H9 (cell line): ENCODE results near the gene MRM2. TPM values are rescaled to one million over a fixed set of nuclear protein-coding genes. Genes with fewer than 3 reads are reported as not detected.

ENCODE experiments used
- DNase-seq: peaks from one replicate; pipeline ENCODE4 v3.0.0-alpha.2; 2017
- H2AFZ ChIP-seq: one replicate; pipeline ENCODE4 v1.6.1; 2013; ENCODE audit warnings: mild to moderate bottlenecking, low read length, control low read depth, moderate library complexity
- H2AK5ac ChIP-seq: 2 replicates; pipeline ENCODE4 v1.6.1; 2013; ENCODE audit warnings: low read length, control low read depth, mixed read lengths; ENCODE audit not compliant: insufficient read length
- H2BK120ac ChIP-seq: one replicate; pipeline ENCODE4 v1.6.1; 2013; ENCODE audit warnings: low read depth, mild to moderate bottlenecking, low read length, control low read depth, inconsistent platforms; ENCODE audit not compliant: poor library complexity, severe bottlenecking
- H2BK12ac ChIP-seq: 2 replicates; pipeline ENCODE4 v1.6.1; 2013; ENCODE audit warnings: low read length, control low read depth, mixed read lengths, low read depth; ENCODE audit not compliant: insufficient read length
- H2BK15ac ChIP-seq: 2 replicates; pipeline ENCODE4 v1.6.1; 2013; ENCODE audit warnings: low read depth, low read length, control low read depth
- H2BK20ac ChIP-seq: one replicate; pipeline ENCODE4 v1.6.1; 2013; ENCODE audit warnings: low read depth, mild to moderate bottlenecking, low read length, control low read depth, inconsistent platforms; ENCODE audit not compliant: poor library complexity, severe bottlenecking
- H2BK5ac ChIP-seq: 2 replicates; pipeline ENCODE4 v1.6.1; 2013; ENCODE audit warnings: low read length, control low read depth, mixed read lengths; ENCODE audit not compliant: insufficient read length
- H3K14ac ChIP-seq: 2 replicates; pipeline ENCODE4 v1.6.1; 2013; ENCODE audit warnings: low read length, control low read depth; ENCODE audit not compliant: insufficient read depth
- H3K18ac ChIP-seq: 2 replicates; pipeline ENCODE4 v1.6.1; 2013; ENCODE audit warnings: low read depth, mild to moderate bottlenecking, mixed read lengths, low read length, control low read depth; ENCODE audit not compliant: insufficient read length
- H3K23ac ChIP-seq: 2 replicates; pipeline ENCODE4 v1.6.1; 2013; ENCODE audit warnings: low read length, control low read depth, mixed read lengths, low read depth; ENCODE audit not compliant: insufficient read length
- H3K23me2 ChIP-seq: 2 replicates; pipeline ENCODE4 v1.6.1; 2013; ENCODE audit warnings: low read depth, mild to moderate bottlenecking, mixed read lengths, low read length, control low read depth; ENCODE audit not compliant: insufficient read length, poor library complexity, severe bottlenecking
- H3K27ac ChIP-seq: 2 replicates; pipeline ENCODE4 v1.5.1; 2013; ENCODE audit warnings: low read length, control low read depth, mixed read lengths, low read depth; ENCODE audit not compliant: insufficient read length
- H3K27me3 ChIP-seq: 2 replicates; pipeline ENCODE4 v1.6.1; 2013; ENCODE audit warnings: low read length, control low read depth, inconsistent platforms; ENCODE audit not compliant: insufficient read depth
- H3K4ac ChIP-seq: 2 replicates; pipeline ENCODE4 v1.6.1; 2013; ENCODE audit warnings: low read depth, mild to moderate bottlenecking, control low read depth, inconsistent platforms, low read length, moderate library complexity
- H3K4me1 ChIP-seq: 2 replicates; pipeline ENCODE4 v1.6.1; 2013; ENCODE audit warnings: low read length, control low read depth, inconsistent platforms; ENCODE audit not compliant: insufficient read depth
- H3K4me2 ChIP-seq: 2 replicates; pipeline ENCODE4 v1.6.1; 2013; ENCODE audit warnings: low read length, control low read depth, mixed read lengths; ENCODE audit not compliant: insufficient read length, insufficient read depth
- H3K56ac ChIP-seq: 2 replicates; pipeline ENCODE4 v1.6.1; 2013; ENCODE audit warnings: low read depth, mild to moderate bottlenecking, mixed read lengths, low read length, control low read depth; ENCODE audit not compliant: insufficient read length
- H3K79me1 ChIP-seq: 2 replicates; pipeline ENCODE4 v1.6.1; 2013; ENCODE audit warnings: low read depth, mild to moderate bottlenecking, moderate library complexity, low read length, control low read depth, inconsistent platforms; ENCODE audit not compliant: insufficient read depth, poor library complexity, severe bottlenecking
- H3K79me2 ChIP-seq: 2 replicates; pipeline ENCODE4 v1.6.1; 2013; ENCODE audit warnings: low read length, control low read depth, inconsistent platforms; ENCODE audit not compliant: insufficient read depth
- H3K9ac ChIP-seq: 2 replicates; pipeline ENCODE4 v1.6.1; 2013; ENCODE audit warnings: low read length, control low read depth, mixed read lengths; ENCODE audit not compliant: insufficient read length; ENCODE audit errors: extremely low read depth
- H3K9me3 ChIP-seq: one replicate; pipeline ENCODE4 v1.6.1; 2013; ENCODE audit warnings: low read depth, low read length, inconsistent platforms; ENCODE audit not compliant: control insufficient read depth
- H3T11ph ChIP-seq: one replicate; pipeline ENCODE4 v1.6.1; 2013; ENCODE audit warnings: mild to moderate bottlenecking, low read length, control low read depth, inconsistent platforms
- H4K20me1 ChIP-seq: one replicate; pipeline ENCODE4 v1.6.1; 2013; ENCODE audit not compliant: control insufficient read depth, insufficient read length, insufficient read depth
- H4K5ac ChIP-seq: 2 replicates; pipeline ENCODE4 v1.6.1; 2013; ENCODE audit warnings: low read depth, mild to moderate bottlenecking, mixed read lengths, low read length, control low read depth; ENCODE audit not compliant: insufficient read length
- H4K8ac ChIP-seq: replicated peaks from 2 replicates; pipeline ENCODE4 v1.6.1; 2013; ENCODE audit warnings: low read length, control low read depth, mixed read lengths, low read depth; ENCODE audit not compliant: insufficient read length
- H4K91ac ChIP-seq: 2 replicates; pipeline ENCODE4 v1.6.1; 2013; ENCODE audit warnings: low read depth, mild to moderate bottlenecking, moderate library complexity, mixed read lengths, low read length, control low read depth; ENCODE audit not compliant: insufficient read length
- H3K27ac Mint-ChIP-seq, 3 experiments: 2 replicates in 2 of 3; 3 replicates in 1 of 3; pipeline ENCODE4 v1.8.0; 2020 to 2021; ENCODE audit warnings: mixed read lengths in 3 of 3, mild to moderate bottlenecking in 1 of 3, moderate library complexity in 1 of 3
- H3K27me3 Mint-ChIP-seq: 2 replicates; pipeline ENCODE4 v1.8.0; 2021; ENCODE audit warnings: low read depth, mild to moderate bottlenecking, moderate library complexity, mixed read lengths
- H3K36me3 Mint-ChIP-seq, 3 experiments: 2 replicates in 2 of 3; 3 replicates in 1 of 3; pipeline ENCODE4 v1.8.0; 2020 to 2021; ENCODE audit warnings: low read depth in 3 of 3, mixed read lengths in 3 of 3; ENCODE audit not compliant: insufficient read depth in 1 of 3
- H3K4me1 Mint-ChIP-seq, 2 experiments: 2 replicates each; pipeline ENCODE4 v1.8.0; 2020; ENCODE audit warnings: mixed read lengths in 2 of 2
- H3K4me3 Mint-ChIP-seq, 2 experiments: 2 replicates in 1 of 2; 3 replicates in 1 of 2; pipeline ENCODE4 v1.8.0; 2020 to 2021; ENCODE audit warnings: mild to moderate bottlenecking in 2 of 2, mixed read lengths in 2 of 2, moderate library complexity in 1 of 2
- H3K9me3 Mint-ChIP-seq, 2 experiments: 2 replicates in 1 of 2; 3 replicates in 1 of 2; pipeline ENCODE4 v1.8.0; 2020; ENCODE audit warnings: mild to moderate bottlenecking in 2 of 2, mixed read lengths in 2 of 2, moderate library complexity in 1 of 2
- WGBS: extraction: QIAGEN DNeasy Blood & Tissue Kit; methylation state at CpG from one replicate; pipeline ENCODE4 v1.1.7; 2013; ENCODE audit warnings: missing lambda C conversion rate, low lambda C conversion rate, mixed read lengths; ENCODE audit not compliant: insufficient read length; ENCODE audit errors: extremely low coverage; 5-methylcytosine and 5-hydroxymethylcytosine counted together
- total RNA-seq: library from RNA; stranded (reverse); gene quantifications from 2 replicates; pipeline ENCODE4 v1.2.1, GENCODE V29; 2021
- TF ChIP-seq, protein P1 (sequence below): fragments of 200-600 bp; sonication (generic); conservative IDR thresholded peaks from 3 replicates; pipeline ENCODE4 v1.8.0; 2021; ENCODE audit warnings: antibody characterized with exemption, mild to moderate bottlenecking

MRM2 gene
- total RNA-seq, 1 experiment from 2014 or later, result 59.0 TPM

DNA sequence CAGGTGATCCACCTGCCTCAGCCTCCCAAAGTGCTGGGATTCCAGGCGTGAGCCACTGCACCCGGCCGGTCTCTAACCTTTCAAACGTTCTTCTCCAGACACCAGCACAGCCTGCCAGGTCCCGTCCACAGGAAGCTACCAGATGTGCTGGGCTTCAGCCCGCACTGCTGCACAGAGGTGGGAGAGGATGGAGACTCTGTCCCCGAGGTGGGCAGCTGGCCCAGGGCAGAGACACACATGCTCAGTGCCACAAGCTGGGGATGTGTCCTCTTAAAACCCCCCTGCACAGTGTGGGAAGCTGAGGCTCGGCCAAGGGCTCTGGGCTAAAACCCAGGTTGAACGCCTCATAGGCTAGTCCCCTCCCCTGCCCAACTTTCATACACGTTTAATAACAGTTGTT lies 9.4 kb upstream of the MRM2 start:
- H3K4ac ChIP-seq, result no peak overlapping the region
- H2AFZ ChIP-seq, result no peak overlapping the region
- Mint-ChIP-seq H3K4me1 (peaks cover 0 to 6% of the 10 kb centered on the region in 2 experiments; a peak in 1 of 4 replicates), H3K27me3 (no peaks in the 10 kb centered on the region), H3K36me3 (peaks cover 8 to 44% (median 34%) of the 10 kb centered on the region in 3 experiments; a peak in 6 of 7 replicates), H3K27ac (no peak overlapping the region), H3K4me3 (no peak overlapping the region), H3K9me3 (no peaks in the 10 kb centered on the region)
- no peak overlapping the region for H2BK120ac ChIP-seq
- no peak overlapping the region for H3K56ac ChIP-seq
- no peak overlapping the region; the same call in 1 of the 2 replicates for H3K14ac ChIP-seq
- no peak for DNase-seq
- no peak overlapping the region for H3T11ph ChIP-seq
- H4K20me1 ChIP-seq, result no peaks in the 10 kb centered on the region
- no peak overlapping the region for H3K18ac ChIP-seq
- no peaks in the 10 kb centered on the region for H3K79me1 ChIP-seq
- H4K5ac ChIP-seq, result no peak overlapping the region
- H2BK12ac ChIP-seq, result no peak overlapping the region
- no peak overlapping the region for H3K27ac ChIP-seq
- no peak overlapping the region for H2BK5ac ChIP-seq
- no peak overlapping the region for H4K8ac ChIP-seq
- no peak overlapping the region for H3K9ac ChIP-seq
- no peak overlapping the region for H3K23ac ChIP-seq
- no peaks in the 10 kb centered on the region for H3K79me2 ChIP-seq
- no peaks in the 10 kb centered on the region for H3K27me3 ChIP-seq
- TF ChIP-seq, protein P1, sequence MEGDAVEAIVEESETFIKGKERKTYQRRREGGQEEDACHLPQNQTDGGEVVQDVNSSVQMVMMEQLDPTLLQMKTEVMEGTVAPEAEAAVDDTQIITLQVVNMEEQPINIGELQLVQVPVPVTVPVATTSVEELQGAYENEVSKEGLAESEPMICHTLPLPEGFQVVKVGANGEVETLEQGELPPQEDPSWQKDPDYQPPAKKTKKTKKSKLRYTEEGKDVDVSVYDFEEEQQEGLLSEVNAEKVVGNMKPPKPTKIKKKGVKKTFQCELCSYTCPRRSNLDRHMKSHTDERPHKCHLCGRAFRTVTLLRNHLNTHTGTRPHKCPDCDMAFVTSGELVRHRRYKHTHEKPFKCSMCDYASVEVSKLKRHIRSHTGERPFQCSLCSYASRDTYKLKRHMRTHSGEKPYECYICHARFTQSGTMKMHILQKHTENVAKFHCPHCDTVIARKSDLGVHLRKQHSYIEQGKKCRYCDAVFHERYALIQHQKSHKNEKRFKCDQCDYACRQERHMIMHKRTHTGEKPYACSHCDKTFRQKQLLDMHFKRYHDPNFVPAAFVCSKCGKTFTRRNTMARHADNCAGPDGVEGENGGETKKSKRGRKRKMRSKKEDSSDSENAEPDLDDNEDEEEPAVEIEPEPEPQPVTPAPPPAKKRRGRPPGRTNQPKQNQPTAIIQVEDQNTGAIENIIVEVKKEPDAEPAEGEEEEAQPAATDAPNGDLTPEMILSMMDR, result no peak
- H3K4me2 ChIP-seq, result no peak overlapping the region
- H2AK5ac ChIP-seq, result no peak overlapping the region
- H2BK15ac ChIP-seq, result no peak overlapping the region; the same call in 1 of the 2 replicates
- no peaks in the 10 kb centered on the region for H3K23me2 ChIP-seq
- no peak overlapping the region for H2BK20ac ChIP-seq
- H4K91ac ChIP-seq, result no peak overlapping the region
- no peaks in the 10 kb centered on the region for H3K9me3 ChIP-seq
- no peaks in the 10 kb centered on the region for H3K4me1 ChIP-seq
- WGBS, result no CpG with 5 or more reads among the region's 10 CpGs
